GM12865 (cell line): ENCODE measurements around the gene HPCA.

ENCODE experiments used
- DNase-seq: peaks from one replicate; pipeline ENCODE4 v3.0.0; 2010; ENCODE audit warnings: low read depth
- H3K4me3 ChIP-seq: 2 replicates; pipeline ENCODE4 v1.5.1; 2011; ENCODE audit warnings: mild to moderate bottlenecking, low read depth, low read length, control low read depth
- TF ChIP-seq, protein P1 (sequence below): IDR thresholded peaks from 2 replicates; pipeline ENCODE4 v1.5.1; 2011; ENCODE audit warnings: low read length, control low read depth, low read depth, inconsistent platforms; ENCODE audit not compliant: insufficient read depth; ENCODE audit errors: missing control alignments

Gene HPCA

GRCh38 chr1:32884726-32885125 is 1.6 kb upstream of the HPCA start:
- TF ChIP-seq, protein P1, sequence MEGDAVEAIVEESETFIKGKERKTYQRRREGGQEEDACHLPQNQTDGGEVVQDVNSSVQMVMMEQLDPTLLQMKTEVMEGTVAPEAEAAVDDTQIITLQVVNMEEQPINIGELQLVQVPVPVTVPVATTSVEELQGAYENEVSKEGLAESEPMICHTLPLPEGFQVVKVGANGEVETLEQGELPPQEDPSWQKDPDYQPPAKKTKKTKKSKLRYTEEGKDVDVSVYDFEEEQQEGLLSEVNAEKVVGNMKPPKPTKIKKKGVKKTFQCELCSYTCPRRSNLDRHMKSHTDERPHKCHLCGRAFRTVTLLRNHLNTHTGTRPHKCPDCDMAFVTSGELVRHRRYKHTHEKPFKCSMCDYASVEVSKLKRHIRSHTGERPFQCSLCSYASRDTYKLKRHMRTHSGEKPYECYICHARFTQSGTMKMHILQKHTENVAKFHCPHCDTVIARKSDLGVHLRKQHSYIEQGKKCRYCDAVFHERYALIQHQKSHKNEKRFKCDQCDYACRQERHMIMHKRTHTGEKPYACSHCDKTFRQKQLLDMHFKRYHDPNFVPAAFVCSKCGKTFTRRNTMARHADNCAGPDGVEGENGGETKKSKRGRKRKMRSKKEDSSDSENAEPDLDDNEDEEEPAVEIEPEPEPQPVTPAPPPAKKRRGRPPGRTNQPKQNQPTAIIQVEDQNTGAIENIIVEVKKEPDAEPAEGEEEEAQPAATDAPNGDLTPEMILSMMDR: no peak
- no peak for DNase-seq

DNA sequence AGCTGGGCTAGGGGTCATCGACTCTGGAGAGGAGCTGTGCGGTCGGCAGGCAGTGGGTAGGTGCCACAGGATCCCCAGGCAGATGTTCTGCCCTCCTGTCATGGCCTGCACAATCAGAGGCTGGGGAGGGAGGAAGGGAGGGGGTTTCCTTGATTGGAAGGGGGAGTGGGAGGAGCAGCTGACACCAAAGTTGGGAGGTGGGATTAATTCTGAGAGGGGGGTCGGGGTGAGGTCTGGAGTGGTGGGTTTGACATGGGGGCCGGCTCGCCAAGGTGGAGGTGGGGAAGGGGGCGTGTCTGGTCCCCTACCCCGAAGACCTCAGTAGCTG is 651 bp upstream of the HPCA start:
- TF ChIP-seq, protein P1: no peak
- no peak for DNase-seq
- no peak overlapping the region for H3K4me3 ChIP-seq

More at GRCh38 chr1:32884726-32885125, 1.6 kb upstream of the HPCA start:
- H3K4me3 ChIP-seq: no peak overlapping the region

GRCh38 chr1:32886828-32887414 is 630 bp downstream of the HPCA start:
- TF ChIP-seq, protein P1: no peak
- no peak for DNase-seq

GRCh38 chr1:32887623-32888022 is 1.3 kb downstream of the HPCA start:
- TF ChIP-seq, protein P1: no peak
- no peak for DNase-seq
- no peak overlapping the region for H3K4me3 ChIP-seq

More at GRCh38 chr1:32886828-32887414, 630 bp downstream of the HPCA start:
- H3K4me3 ChIP-seq: no peak overlapping the region

- no peak for DNase-seq
- TF ChIP-seq, protein P1: no peak
Observed at GRCh38 chr1:32888134-32888533, 1.8 kb downstream of the HPCA start.

GRCh38 chr1:32888677-32889420 is 2.6 kb downstream of the HPCA start:
- no peak for DNase-seq
- TF ChIP-seq, protein P1: no peak
- H3K4me3 ChIP-seq: no peak overlapping the region

More at GRCh38 chr1:32888134-32888533, 1.8 kb downstream of the HPCA start:
- no peak overlapping the region for H3K4me3 ChIP-seq
